ENCODE data around the gene TTC34. TPM values are rescaled to one million over a fixed set of nuclear protein-coding genes. Genes with fewer than 3 reads are reported as not detected.

The TTC34 gene
- total RNA-seq, 4 donors from 2014 or later = not detected

GRCh38 chr1:2789986-2790581 is 11.4 kb downstream of the TTC34 start:
- Histone ChIP-seq H3K4me3 (no peak overlapping the region), H3K27ac (no peak overlapping the region), H3K36me3 (no peaks in the 10 kb centered on the region), H3K27me3 (peaks cover 36 to 58% (median 42%) of the 10 kb centered on the region in 3 donors), H3K9me3 (peaks cover 0 to 17% (median 0%) of the 10 kb centered on the region in 3 donors), H3K4me1 (no peaks in the 10 kb centered on the region)
- TF ChIP-seq, protein P1, sequence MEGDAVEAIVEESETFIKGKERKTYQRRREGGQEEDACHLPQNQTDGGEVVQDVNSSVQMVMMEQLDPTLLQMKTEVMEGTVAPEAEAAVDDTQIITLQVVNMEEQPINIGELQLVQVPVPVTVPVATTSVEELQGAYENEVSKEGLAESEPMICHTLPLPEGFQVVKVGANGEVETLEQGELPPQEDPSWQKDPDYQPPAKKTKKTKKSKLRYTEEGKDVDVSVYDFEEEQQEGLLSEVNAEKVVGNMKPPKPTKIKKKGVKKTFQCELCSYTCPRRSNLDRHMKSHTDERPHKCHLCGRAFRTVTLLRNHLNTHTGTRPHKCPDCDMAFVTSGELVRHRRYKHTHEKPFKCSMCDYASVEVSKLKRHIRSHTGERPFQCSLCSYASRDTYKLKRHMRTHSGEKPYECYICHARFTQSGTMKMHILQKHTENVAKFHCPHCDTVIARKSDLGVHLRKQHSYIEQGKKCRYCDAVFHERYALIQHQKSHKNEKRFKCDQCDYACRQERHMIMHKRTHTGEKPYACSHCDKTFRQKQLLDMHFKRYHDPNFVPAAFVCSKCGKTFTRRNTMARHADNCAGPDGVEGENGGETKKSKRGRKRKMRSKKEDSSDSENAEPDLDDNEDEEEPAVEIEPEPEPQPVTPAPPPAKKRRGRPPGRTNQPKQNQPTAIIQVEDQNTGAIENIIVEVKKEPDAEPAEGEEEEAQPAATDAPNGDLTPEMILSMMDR (IDR thresholded peaks at IDR 0.05 in 4 of 5, conservative IDR thresholded peaks at IDR 0.05 in 1 of 5) = no peak
- TF ChIP-seq POLR2A (IDR thresholded peaks at IDR 0.05) = no peak
- intact Hi-C loops (cut with DNase I; ENCODE audit: low total_unique reads) (no loop called here), in situ Hi-C loops (cut with MboI; ENCODE audit: low sequenced_read_pairs in 4 of 4) (loop anchor here in 1 of 4 donors (25.0 kb wide), 1 partner anchor 378 kb away; the partner anchor contains the start of gene PEX10)
- ATAC-seq (no peak), DNase-seq (no peak)

DNA sequence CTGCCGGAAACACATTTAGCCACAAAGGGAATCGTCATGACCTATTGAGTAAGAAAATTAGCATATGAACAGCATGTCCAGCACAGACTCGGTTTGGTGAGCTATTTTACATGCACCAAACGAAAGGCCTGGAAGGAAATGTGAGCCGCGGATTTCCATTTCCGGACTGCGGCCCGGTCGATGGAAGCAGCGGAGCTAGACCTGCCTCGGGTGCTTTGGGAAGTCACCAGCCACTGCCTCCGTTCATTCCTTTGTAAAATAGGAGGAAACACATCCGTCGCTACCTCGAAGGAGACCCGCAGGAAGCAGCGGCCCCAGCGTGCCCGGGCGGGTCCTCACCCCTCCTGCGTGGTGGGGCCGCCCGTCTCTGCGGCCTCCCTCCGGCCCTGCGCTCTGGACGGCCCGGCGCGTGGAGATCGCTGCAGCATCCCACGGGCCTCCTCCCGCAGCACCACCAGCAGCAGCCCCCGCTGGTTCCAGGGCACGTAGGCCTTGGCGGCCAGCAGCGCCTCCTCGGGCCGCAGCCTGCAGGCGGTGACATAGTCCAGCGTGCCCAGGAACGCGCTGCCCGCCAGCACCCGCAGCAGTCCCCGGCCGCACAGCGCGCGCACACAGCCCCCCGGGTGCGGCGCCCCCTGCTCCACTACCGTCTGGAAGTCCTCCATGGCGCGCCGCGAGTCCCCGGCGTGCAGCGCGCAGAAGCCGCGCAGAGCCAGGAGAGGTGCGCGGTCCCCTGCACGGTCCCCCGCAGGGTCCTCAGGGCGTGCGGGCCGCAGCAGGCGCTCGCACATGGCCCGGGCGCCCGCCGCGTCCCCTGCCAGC is 12.1 kb downstream of the TTC34 start:
- in situ Hi-C loops (cut with MboI; ENCODE audit: low sequenced_read_pairs in 4 of 4) (loop anchor here in 1 of 4 donors (25.0 kb wide), 1 partner anchor 377 kb away; the partner anchor contains the start of gene PEX10), intact Hi-C loops (cut with DNase I; ENCODE audit: low total_unique reads) (no loop called here)
- Histone ChIP-seq H3K4me3 (no peak overlapping the region), H3K27me3 (peaks cover 36 to 58% (median 42%) of the 10 kb centered on the region in 3 donors), H3K9me3 (peaks cover 0 to 13% (median 0%) of the 10 kb centered on the region in 3 donors), H3K4me1 (no peaks in the 10 kb centered on the region), H3K27ac (no peak overlapping the region), H3K36me3 (no peaks in the 10 kb centered on the region)
- ATAC-seq = no peak
- no peak for TF ChIP-seq POLR2A (IDR thresholded peaks at IDR 0.05)
- TF ChIP-seq, protein P1 (IDR thresholded peaks at IDR 0.05 in 4 of 5, conservative IDR thresholded peaks at IDR 0.05 in 1 of 5) = no peak
- no peak for DNase-seq

- TF ChIP-seq, protein P1 (IDR thresholded peaks at IDR 0.05 in 4 of 5, conservative IDR thresholded peaks at IDR 0.05 in 1 of 5) = no peak
- no peak for TF ChIP-seq POLR2A (IDR thresholded peaks at IDR 0.05)
- no peak for ATAC-seq
- Histone ChIP-seq H3K27me3 (peaks cover 36 to 54% (median 42%) of the 10 kb centered on the region in 3 donors), H3K36me3 (no peaks in the 10 kb centered on the region), H3K4me1 (no peaks in the 10 kb centered on the region), H3K27ac (no peak overlapping the region), H3K9me3 (peaks cover 0 to 5% (median 0%) of the 10 kb centered on the region in 3 donors), H3K4me3 (no peak overlapping the region)
- in situ Hi-C loops (cut with MboI; ENCODE audit: low sequenced_read_pairs in 4 of 4) = loop anchor here in 1 of 4 donors (25.0 kb wide), 1 partner anchor 376 kb away; the partner anchor contains the start of gene PEX10
- intact Hi-C loops (cut with DNase I; ENCODE audit: low total_unique reads) = no loop called here
- DNase-seq = no peak
Observed at GRCh38 chr1:2788506-2789163, 12.9 kb downstream of the TTC34 start.

DNA sequence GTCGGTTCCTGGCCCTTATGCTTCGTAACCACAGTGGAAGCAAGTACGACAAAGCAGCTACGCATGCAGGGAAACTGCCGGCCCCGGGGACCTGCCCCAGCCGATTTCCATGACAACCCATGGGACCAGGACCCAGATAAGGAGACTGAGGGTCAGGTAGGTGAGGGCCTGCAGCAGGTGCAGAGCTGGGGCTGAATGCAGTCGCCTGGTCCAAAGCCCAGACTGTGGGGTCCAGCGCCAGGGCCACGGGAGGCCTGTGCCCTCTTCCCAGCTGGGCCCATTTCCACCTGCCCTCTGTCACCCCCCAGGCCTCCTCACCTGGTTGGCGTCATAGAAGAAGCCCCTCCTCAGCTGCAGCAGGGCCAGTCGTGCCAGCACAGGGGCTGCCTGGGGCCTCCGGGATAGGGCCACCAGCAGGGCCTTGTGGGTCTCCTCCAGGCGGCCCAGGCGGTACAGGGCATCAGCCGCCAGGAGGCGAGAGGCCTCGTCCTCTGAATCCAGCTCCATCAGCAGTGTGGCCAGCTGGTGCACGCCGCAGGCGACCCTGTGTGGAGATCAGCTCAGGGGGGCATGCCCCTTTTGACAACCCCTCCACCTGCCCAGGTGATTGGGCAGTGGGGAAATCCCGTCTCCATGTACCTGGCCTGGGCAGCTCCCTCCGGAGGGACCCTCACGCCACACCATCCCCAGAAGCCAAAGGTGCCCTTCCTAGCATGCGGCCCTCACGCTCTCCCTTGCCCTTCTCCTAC is 14.2 kb downstream of the TTC34 start:
- Histone ChIP-seq H3K4me3 (no peak overlapping the region), H3K27ac (no peak overlapping the region), H3K27me3 (peaks cover 36 to 45% (median 40%) of the 10 kb centered on the region in 3 donors), H3K4me1 (no peaks in the 10 kb centered on the region), H3K36me3 (no peaks in the 10 kb centered on the region), H3K9me3 (no peaks in the 10 kb centered on the region)
- DNase-seq = peak in 1 of 2 donors; percentile 1
- intact Hi-C loops (cut with DNase I; ENCODE audit: low total_unique reads) (no loop called here), in situ Hi-C loops (cut with MboI; ENCODE audit: low sequenced_read_pairs in 4 of 4) (loop anchor here in 1 of 4 donors (25.0 kb wide), 1 partner anchor 375 kb away; the partner anchor contains the start of gene PEX10)
- TF ChIP-seq, protein P1 (IDR thresholded peaks at IDR 0.05 in 4 of 5, conservative IDR thresholded peaks at IDR 0.05 in 1 of 5) = no peak
- no peak for TF ChIP-seq POLR2A (IDR thresholded peaks at IDR 0.05)
- ATAC-seq = no peak
